DMS 273 (cell line): ENCODE measurements around the gene TLK2.
A peak's percentile ranks its signal among the peaks of the same experiment; 100 is the strongest.

Experiments used
- DNase-seq: peaks from one replicate; lab custom pipeline; 2025; ENCODE audit not compliant: unreplicated experiment; lab: John Stamatoyannopoulos, UW

The TLK2 gene

GRCh38 chr17:62627219-62627903, 148.7 kb downstream of the TLK2 start, which contains the start of gene MRC2:
Gene MRC2 (plus strand): TSS chr17:62627670. CDS start chr17:62627803, 133 bp downstream.
- peak; percentile 70 for DNase-seq

- peak; percentile 69 for DNase-seq
These were observed 149.4 kb downstream of the TLK2 start for GRCh38 chr17:62627904-62628633.

GRCh38 chr17:62628831-62629555, 150.4 kb downstream of the TLK2 start:
- no peak for DNase-seq

GRCh38 chr17:62629556-62630364, 151.1 kb downstream of the TLK2 start:
- no peak for DNase-seq

- DNase-seq, result no peak
These were observed 151.9 kb downstream of the TLK2 start for GRCh38 chr17:62630365-62631085.

GRCh38 chr17:62631086-62631935, 152.7 kb downstream of the TLK2 start:
- DNase-seq, result no peak

DNA sequence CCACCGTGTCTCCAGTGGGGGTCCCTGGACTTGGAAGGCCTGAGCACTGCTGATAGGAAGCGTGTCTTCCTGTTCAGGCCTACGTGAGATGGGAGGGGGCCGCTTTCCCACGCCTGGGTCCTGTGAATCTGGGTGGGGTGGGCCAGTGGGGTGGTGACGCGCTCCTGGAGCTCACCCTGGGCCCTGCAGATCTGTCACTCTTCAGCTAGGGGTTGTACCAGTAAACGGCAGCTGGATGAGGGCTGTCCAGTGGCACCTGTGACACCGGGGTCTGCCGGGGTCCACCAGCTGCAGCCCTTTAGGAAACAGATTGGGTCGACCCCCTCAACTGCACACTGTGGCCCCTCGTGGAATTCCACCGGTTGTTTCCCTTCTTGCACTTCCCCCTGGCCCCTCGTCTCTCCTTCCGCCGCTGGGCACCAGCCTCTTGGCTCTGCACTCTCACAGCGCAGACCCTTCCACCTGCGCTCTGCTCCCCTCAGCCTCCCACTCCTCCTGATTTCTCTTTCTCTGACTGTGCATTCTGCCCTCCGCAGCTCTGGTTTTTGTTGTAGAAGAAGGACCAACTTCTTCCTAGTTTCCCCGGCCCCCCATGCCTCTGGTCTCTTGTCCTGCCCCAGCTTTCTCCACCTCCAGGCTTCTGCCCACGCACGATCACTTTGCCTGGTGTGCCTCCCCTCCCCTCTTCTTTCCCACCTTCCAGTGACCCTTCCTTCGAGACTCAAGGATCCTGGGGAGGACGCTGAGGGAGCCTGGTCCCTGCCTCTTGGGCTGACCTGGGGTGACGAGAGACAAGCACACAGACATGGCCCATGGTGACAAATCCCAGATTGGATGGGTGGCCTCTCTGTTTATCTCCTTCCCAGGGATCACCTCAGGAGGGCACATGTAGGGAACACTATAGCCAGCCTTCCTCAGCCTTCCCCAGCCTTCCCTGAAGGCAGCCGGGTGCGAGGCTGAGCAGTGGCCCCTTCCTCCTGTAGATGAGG, 153.6 kb downstream of the TLK2 start:
- no peak for DNase-seq

- no peak for DNase-seq
These were observed 159.2 kb downstream of the TLK2 start for GRCh38 chr17:62637809-62638208.

DNA sequence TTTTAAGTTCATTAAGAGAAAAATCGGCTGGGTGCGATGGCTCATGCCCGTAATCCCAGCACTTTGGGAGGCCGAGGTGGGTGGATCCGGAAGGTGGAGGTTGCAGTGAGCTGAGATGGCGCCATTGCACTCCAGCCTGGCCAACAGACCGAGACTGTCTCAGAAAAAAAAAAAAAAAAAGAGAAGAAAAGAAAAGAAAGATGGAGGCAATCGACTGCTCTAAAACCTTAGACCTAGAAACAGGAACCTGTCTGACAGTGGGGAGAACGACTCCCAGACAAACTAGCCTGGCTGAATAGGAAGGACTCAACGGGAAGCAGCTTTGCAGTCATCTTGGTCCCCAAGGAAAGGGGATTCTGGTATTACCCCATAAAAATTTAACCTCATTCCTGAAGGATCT, 162.5 kb downstream of the TLK2 start:
- no peak for DNase-seq

- no peak for DNase-seq
These were observed 163.3 kb downstream of the TLK2 start for GRCh38 chr17:62641951-62642350.

- DNase-seq, result no peak
These were observed 164.9 kb downstream of the TLK2 start for GRCh38 chr17:62643496-62643895.

DNA sequence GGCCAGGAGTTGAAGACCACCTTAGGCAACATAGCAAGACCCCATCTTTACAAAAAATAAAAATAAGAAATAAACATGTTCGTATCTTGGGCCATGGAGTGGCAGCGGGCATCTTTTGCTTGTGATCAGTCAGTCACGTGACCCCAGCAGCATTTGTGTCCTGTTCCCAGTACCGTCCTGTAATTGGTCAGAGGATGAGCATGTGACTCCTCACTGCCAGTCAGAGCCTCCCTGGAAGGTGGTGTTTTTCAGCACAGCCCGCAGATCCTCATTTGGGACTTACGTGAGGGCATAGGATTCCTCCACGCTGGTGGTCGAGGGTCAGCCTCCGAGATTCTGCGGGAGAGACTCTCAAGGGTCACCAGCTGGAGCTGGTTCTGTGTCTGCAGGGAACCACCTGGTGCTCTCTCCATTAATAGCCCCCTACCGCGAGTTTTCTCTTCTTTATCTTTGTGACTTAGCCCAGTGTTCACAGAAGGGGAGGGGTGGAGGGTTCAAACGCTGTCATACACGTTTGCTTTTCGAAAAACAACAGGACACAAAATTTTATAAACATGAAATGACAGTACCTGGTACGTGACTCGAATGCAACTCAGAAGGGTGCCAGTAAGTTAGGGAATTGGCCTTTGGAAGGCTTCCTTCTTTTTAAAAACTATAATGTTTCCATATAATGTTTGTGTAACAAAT, 166.0 kb downstream of the TLK2 start:
- no peak for DNase-seq

DNA sequence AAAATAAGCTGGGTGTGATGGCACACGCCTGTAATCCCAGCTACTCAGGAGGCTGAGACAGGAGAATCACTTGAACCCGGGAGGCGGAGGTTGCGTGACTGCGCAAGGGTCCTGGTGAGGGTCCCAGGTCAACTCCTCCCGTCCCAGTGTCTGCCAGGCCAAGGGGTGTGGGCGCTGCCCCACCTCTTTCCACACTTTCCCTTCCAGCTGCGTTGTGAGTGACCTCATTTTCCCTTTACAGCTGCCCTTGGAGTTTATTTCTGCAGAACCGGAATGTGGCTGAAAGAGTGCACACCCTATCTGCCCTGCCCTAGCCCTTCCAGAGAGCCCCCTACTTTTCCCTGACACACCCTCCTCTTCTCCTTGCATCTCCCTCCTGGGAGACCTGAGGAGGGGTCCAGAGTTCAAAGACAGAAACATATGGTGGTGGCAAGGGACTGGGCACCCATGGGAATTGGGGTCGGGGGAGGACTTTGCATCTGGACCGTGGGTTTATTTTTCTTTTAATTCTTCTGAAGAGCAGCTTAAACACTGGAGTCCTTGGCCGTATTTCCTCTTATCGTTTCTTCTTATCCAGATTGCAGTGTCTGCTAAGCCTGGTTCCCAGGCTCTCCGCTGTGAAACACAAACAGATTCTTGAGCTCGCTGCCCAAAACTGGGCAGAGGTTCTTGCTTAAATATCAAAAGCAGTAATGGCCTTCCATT, 169.8 kb downstream of the TLK2 start:
- no peak for DNase-seq

DNA sequence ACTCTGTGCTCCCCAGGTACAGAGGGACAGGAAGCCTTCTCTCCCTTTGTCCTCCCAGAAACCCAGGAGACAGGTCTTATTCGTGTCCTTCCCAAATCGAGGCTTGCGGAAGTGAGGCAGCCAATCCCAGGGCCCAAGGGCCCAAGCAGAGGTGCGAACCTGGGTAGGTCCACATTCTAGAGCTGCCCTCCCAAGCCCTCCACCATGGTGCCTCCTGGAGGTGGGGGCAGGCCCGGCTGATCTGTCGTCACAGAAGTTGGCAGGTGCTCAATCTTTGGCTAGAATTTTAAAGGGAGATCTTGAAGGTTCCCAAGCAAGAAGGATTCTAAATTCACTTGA, 170.3 kb downstream of the TLK2 start:
- no peak for DNase-seq

- DNase-seq, result no peak
These were observed 170.9 kb downstream of the TLK2 start for GRCh38 chr17:62649570-62649969.

DNA sequence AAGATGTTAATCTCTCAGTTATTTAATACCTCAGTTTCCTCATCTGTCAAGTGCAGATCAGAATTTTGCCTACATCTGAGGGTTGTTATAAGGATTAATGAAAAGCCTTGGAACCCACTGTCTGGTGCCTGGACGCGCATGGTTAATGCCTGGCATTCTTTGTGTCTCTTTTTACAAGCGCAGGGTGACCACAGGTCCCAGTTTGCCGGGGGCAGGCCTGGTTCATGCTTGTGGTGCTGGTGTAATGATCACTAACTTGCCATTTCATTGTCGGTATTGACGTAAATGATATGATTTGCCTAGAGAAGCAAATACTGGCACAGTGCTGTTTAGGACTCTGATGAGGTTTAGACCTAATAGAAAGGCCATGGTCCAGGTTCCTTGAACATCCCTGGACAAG, 172.0 kb downstream of the TLK2 start:
- no peak for DNase-seq
